ENCODE results near the gene CERS3.

GRCh38 chr15:100544946-100545345, 16.2 kb upstream of the CERS3 start:
- TF ChIP-seq POLR2A (IDR thresholded peaks at IDR 0.05; ENCODE audit: low read length) (no peak), GATA1 (IDR thresholded peaks at IDR 0.05; ENCODE audit: low read depth, low read length) (no peak)
